SK-N-SH (cell line): ENCODE measurements around the gene SOX9.

ENCODE experiments used
- CTCF ChIP-seq: fragments of 200-600 bp; sonication (generic); IDR thresholded peaks from 2 replicates; pipeline ENCODE4 v1.6.1; 2017; ENCODE audit warnings: antibody characterized with exemption, mild to moderate bottlenecking, moderate library complexity
- EP300 ChIP-seq, 2 experiments: IDR thresholded peaks; 2 replicates each; pipeline versions ENCODE4 v1.4.0 to v1.6.1; 2012; ENCODE audit warnings: borderline replicate concordance in 1 of 2, low read depth in 1 of 2, low read length in 1 of 2
- EZH2phosphoT487 ChIP-seq: fragments of 200-600 bp; sonication (generic); IDR thresholded peaks from 2 replicates; pipeline ENCODE4 v1.6.1; 2017; ENCODE audit warnings: low read depth, mixed run types, mild to moderate bottlenecking, antibody characterized with exemption, moderate library complexity, borderline replicate concordance
- POLR2AphosphoS5 ChIP-seq: IDR thresholded peaks from 2 replicates; pipeline ENCODE4 v1.6.1; 2012; ENCODE audit warnings: low read depth, low read length
- SIN3A ChIP-seq: IDR thresholded peaks from 2 replicates; pipeline ENCODE4 v1.6.1; 2012; ENCODE audit warnings: low read depth, mild to moderate bottlenecking, low read length, moderate library complexity, borderline replicate concordance
- TF ChIP-seq, protein P1 (sequence below): IDR thresholded peaks from 2 replicates; pipeline ENCODE4 v1.4.0; 2012; ENCODE audit warnings: low read depth

- TF ChIP-seq SIN3A (no peak; the same call in 1 of the 2 replicates), CTCF (no peak), POLR2AphosphoS5 (no peak), EZH2phosphoT487 (no peak), EP300 (IDR thresholded peaks at IDR 0.05; ENCODE audit: borderline replicate concordance in 1 of 2, low read depth in 1 of 2, low read length in 1 of 2) (peak in 1 of 2 experiments; percentile 9; a peak in 1 of 4 replicates)
- TF ChIP-seq, protein P1, sequence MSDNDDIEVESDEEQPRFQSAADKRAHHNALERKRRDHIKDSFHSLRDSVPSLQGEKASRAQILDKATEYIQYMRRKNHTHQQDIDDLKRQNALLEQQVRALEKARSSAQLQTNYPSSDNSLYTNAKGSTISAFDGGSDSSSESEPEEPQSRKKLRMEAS = peak; percentile 84
Measured at GRCh38 chr17:72119873-72120641, 763 bp upstream of the SOX9 start.
